ENCODE measurements around the gene PARVA.
"Not testable (repeated sequence)": the region's sequence is repeated elsewhere in the genome, so short reads cannot be mapped to it uniquely, and the experiment has no call there.

The PARVA gene

DNA sequence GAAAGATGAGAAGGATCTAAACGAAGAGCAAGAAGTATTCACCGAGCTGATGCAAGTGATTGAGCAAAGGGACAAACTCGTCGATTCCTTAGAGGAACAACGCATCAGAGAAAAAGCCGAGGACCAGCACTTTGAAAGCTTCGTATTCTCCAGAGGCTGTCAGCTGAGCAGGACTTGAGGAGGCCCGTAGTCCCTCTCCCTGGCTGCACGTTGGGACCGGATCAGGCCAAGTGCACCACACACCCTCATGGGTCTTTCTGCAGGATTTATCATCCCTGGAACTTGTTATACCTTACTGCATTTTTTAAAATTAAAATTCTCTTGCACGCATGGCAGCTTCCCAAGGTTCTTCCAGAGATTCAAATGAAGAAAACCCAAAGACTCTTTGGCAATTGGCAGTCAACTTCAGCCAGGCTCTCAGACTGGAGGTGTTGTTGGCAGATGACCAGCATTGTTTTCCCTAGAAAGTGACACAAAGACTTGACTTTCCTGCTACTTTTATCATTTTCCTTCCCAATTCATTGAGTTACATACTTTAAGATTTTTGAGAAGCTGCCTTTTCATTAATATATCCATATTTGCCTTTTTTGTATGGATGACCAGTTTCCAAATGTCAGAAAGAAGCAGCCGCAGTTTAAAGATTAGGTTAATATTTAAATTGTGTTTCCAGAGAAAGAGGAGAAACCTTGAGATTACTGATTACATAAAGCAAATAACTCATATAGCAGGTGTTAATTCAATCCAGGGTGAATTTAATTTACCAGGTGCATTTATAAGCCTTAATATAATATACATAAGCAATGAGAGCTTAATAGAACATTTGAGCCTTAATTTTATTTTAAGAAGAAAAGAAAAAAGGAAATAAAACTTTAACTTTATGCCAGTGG is 18.8 kb upstream of the PARVA start:
- H3K27ac ChIP-seq (ENCODE audit: low read length) = no peak overlapping the region
- no peak overlapping the region for H3K4me3 ChIP-seq (ENCODE audit: low read length)

DNA sequence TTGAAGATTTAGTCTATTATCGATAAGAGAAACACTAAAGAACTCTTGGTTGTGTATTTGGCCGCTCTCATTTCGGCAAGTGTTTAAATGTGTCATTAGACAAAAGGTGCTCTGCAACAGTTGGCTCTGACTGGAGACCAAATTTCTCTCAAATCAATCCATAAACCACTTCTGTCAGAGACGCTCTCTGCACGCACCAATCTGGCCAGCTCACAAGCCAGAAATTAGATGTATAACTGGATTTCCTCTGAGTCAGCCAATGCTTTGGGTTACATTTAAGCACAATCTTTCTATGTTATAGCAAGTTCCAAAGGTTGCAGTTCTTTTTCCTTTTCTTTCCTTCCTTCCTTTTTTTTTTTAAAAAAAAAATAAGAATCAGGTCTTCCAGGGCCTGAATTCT is 17.6 kb upstream of the PARVA start:
- Histone ChIP-seq H3K4me3 (ENCODE audit: low read length) (no peak overlapping the region), H3K36me3 (ENCODE audit: insufficient read depth, low read depth, low read length) (no peaks in the 10 kb centered on the region), H3K9ac (ENCODE audit: low read depth, low read length) (no peak overlapping the region), H3K27me3 (ENCODE audit: insufficient read depth, low read length) (no peaks in the 10 kb centered on the region), H3K27ac (ENCODE audit: low read length) (no peak overlapping the region), H3K9me3 (ENCODE audit: insufficient read depth, low read depth, low read length) (no peaks in the 10 kb centered on the region), H3K4me1 (ENCODE audit: insufficient read depth, low read length) (no peaks in the 10 kb centered on the region; the same call in 1 of the 2 replicates)

More for the DNA sequence above, 18.8 kb upstream of the PARVA start:
- H3K27me3 ChIP-seq (ENCODE audit: insufficient read depth, low read length) = no peaks in the 10 kb centered on the region
- H3K4me1 ChIP-seq (ENCODE audit: insufficient read depth, low read length) = no peaks in the 10 kb centered on the region; the same call in 1 of the 2 replicates
- no peaks in the 10 kb centered on the region for H3K9me3 ChIP-seq (ENCODE audit: insufficient read depth, low read depth, low read length)
- H3K36me3 ChIP-seq (ENCODE audit: insufficient read depth, low read depth, low read length) = no peaks in the 10 kb centered on the region
- no peak overlapping the region for H3K9ac ChIP-seq (ENCODE audit: low read depth, low read length)

DNA sequence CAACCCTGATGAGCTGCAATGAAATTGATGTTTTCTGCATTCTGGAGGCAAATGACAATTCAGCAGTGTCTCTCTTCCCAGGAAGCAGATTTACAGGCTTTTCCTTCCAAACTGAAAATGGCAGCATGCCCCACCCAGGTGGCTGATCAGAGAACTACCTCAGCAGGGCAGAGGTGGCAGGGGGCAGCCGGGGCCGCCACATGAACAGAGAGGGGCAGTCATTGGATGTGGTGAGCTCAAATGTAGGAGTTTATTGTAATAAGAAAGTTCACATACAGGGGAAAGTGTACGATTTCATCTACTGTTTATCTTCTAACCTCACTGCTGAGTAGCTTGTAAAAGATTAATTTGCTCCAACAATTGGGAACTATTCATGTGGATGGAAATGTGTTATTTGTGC is 15.7 kb upstream of the PARVA start:
- H3K4me1 ChIP-seq (ENCODE audit: insufficient read depth, low read length) = peaks cover 3% of the 10 kb centered on the region; the same call in 1 of the 2 replicates
- H3K27ac ChIP-seq (ENCODE audit: low read length) = no peak overlapping the region
- no peak overlapping the region for H3K4me3 ChIP-seq (ENCODE audit: low read length)
- H3K36me3 ChIP-seq (ENCODE audit: insufficient read depth, low read depth, low read length) = no peaks in the 10 kb centered on the region
- no peaks in the 10 kb centered on the region for H3K27me3 ChIP-seq (ENCODE audit: insufficient read depth, low read length)
- no peak overlapping the region for H3K9ac ChIP-seq (ENCODE audit: low read depth, low read length)
- H3K9me3 ChIP-seq (ENCODE audit: insufficient read depth, low read depth, low read length) = no peaks in the 10 kb centered on the region

DNA sequence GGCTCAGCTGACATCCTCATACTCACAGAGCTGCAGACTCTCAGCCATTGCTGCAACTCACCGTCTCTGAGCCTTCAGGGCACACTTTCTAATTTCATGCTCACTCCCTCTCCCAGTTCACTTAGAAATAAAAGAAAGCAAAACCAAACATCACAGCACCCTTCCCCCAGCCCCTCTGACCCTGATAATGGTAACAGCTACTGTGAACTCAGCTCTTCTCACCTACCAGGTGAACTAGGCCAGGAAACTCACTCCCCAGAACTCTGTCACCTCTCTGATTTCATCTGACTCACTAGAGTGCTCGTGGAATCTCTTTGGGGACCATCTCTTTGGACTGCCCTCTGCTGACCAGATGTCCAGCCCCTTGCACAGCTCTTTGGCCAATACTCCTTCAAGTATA is 14.5 kb upstream of the PARVA start:
- Histone ChIP-seq H3K36me3 (ENCODE audit: insufficient read depth, low read depth, low read length) (no peaks in the 10 kb centered on the region), H3K4me3 (ENCODE audit: low read length) (no peak overlapping the region), H3K4me1 (ENCODE audit: insufficient read depth, low read length) (peaks cover 5% of the 10 kb centered on the region; the same call in 1 of the 2 replicates), H3K9me3 (ENCODE audit: insufficient read depth, low read depth, low read length) (no peaks in the 10 kb centered on the region), H3K9ac (ENCODE audit: low read depth, low read length) (no peak overlapping the region), H3K27me3 (ENCODE audit: insufficient read depth, low read length) (no peaks in the 10 kb centered on the region), H3K27ac (ENCODE audit: low read length) (no peak overlapping the region)

DNA sequence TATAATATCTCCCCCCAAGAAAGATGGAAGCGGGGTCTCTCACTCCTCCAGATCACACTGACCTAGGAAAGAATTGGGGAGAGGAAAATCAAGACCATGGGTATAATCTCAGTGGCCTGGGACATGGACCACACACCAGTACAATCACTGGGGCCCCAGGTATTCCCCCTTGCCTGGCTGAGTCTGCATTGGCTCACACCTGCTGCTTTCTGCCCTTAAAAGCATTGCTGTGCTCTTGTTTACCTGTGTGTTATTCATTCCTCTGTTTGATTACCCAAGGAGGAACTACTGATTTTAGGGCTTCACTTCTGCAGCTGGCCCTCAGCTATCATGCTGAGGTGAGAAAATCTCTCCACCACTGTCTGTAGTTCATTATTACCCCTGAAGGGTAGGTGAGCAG is 14.0 kb upstream of the PARVA start:
- peaks cover 5% of the 10 kb centered on the region; the same call in 1 of the 2 replicates for H3K4me1 ChIP-seq (ENCODE audit: insufficient read depth, low read length)
- no peak overlapping the region for H3K4me3 ChIP-seq (ENCODE audit: low read length)
- H3K27ac ChIP-seq (ENCODE audit: low read length) = no peak overlapping the region
- H3K9me3 ChIP-seq (ENCODE audit: insufficient read depth, low read depth, low read length) = no peaks in the 10 kb centered on the region
- no peaks in the 10 kb centered on the region for H3K27me3 ChIP-seq (ENCODE audit: insufficient read depth, low read length)
- H3K36me3 ChIP-seq (ENCODE audit: insufficient read depth, low read depth, low read length) = no peaks in the 10 kb centered on the region
- H3K9ac ChIP-seq (ENCODE audit: low read depth, low read length) = no peak overlapping the region

DNA sequence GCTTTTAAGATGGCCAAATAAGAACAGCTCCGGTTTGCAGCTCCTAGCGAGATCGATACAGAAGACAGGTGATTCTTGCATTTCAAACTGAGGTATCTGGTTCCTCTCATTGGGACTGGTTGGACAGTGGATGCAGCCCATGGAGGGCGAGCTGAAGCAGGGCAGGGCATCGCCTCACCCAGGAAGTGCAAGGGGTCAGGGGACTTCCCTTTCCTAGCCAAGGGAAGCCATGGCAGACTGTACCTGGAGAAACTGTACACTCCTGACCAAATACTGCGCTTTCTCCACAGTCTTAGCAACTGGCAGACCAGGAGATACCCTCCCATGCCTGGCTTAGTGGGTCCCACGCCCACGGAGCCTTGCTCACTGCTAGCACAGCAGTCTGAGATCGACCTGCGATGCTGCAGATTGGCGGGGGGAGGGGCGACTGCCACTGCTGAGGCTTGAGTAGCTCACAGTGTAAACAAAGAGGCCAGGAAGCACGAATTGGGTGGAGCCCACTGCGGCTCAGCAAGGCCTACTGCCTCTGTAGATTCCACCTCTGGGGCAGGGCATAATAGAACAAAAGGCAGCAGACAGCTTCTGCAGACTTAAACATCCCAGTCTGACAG is 11.3 kb upstream of the PARVA start:
- not testable (repeated sequence) for H3K27me3 ChIP-seq (ENCODE audit: insufficient read depth, low read length); H3K9ac ChIP-seq (ENCODE audit: low read depth, low read length); H3K27ac ChIP-seq (ENCODE audit: low read length); H3K36me3 ChIP-seq (ENCODE audit: insufficient read depth, low read depth, low read length); H3K4me1 ChIP-seq (ENCODE audit: insufficient read depth, low read length); H3K9me3 ChIP-seq (ENCODE audit: insufficient read depth, low read depth, low read length)
- peak overlapping the region; percentile 45; the same call in 1 of the 2 replicates for H3K4me3 ChIP-seq (ENCODE audit: low read length)

DNA sequence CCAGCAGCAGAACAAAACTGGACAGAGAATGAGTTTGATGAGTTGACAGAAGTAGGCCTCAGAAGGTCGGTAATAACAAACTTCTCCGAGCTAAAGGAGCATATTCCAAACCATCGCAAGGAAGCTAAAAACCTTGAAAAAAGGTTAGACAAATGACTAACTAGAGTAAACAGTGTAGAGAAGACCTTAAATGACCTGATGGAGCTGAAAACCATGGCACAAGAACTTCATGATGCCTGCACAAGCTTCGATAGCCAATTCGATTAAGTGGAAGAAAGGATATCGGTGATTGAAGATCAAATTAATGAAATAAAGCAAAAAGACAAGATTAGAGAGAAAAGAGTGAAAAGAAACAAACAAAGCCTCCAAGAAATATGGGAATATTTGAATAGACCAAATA is 10.3 kb upstream of the PARVA start:
- H3K27ac ChIP-seq (ENCODE audit: low read length); H3K9ac ChIP-seq (ENCODE audit: low read depth, low read length); H3K4me1 ChIP-seq (ENCODE audit: insufficient read depth, low read length); H3K4me3 ChIP-seq (ENCODE audit: low read length); H3K36me3 ChIP-seq (ENCODE audit: insufficient read depth, low read depth, low read length); H3K27me3 ChIP-seq (ENCODE audit: insufficient read depth, low read length); H3K9me3 ChIP-seq (ENCODE audit: insufficient read depth, low read depth, low read length): not testable (repeated sequence)

DNA sequence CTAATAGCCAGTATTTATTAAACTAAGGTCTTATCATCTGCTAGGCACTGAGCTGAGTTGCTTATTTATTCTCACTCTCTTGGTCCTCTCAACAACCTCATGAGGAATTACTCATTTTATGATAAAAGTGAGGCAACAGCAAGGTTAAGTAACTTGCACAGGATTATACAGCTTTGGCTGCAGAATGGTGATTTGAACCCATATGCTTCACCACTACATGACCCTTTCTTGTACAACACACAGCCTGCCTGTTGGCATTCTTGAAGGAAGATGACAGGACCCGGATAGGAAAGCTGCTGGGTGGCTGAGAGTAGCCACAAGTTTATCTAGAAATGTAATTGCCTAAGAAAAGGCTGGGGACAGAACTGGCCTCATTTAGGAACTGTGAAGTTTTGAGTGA is 5.3 kb upstream of the PARVA start:
- H3K9me3 ChIP-seq (ENCODE audit: insufficient read depth, low read depth, low read length) = no peaks in the 10 kb centered on the region
- no peak overlapping the region for H3K27ac ChIP-seq (ENCODE audit: low read length)
- no peak overlapping the region for H3K4me3 ChIP-seq (ENCODE audit: low read length)
- H3K9ac ChIP-seq (ENCODE audit: low read depth, low read length) = no peak overlapping the region
- H3K4me1 ChIP-seq (ENCODE audit: insufficient read depth, low read length) = peaks cover 8% of the 10 kb centered on the region; the same call in 1 of the 2 replicates
- peaks cover 22% of the 10 kb centered on the region for H3K27me3 ChIP-seq (ENCODE audit: insufficient read depth, low read length)
- H3K36me3 ChIP-seq (ENCODE audit: insufficient read depth, low read depth, low read length) = no peaks in the 10 kb centered on the region

DNA sequence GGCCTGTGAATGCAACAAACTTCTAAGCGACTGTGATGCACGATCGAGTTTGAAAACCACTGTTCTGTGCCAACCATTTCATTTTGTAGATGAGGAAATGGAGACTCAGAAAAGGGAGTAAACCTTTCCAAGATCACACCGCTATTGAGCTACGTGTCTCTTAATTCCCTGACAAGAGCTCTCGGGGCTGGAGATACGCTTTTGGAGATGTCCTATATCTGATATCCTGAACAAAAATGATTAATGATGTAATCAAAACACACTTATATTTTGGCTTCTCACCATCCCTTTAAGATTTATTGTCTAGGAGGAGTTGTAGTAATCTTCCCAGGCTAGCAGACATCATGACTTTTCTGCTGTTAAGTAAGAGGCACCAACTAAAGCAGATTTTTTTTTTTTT is 1.7 kb upstream of the PARVA start:
- Histone ChIP-seq H3K4me1 (ENCODE audit: insufficient read depth, low read length) (peaks cover 8% of the 10 kb centered on the region; the same call in 1 of the 2 replicates), H3K9ac (ENCODE audit: low read depth, low read length) (no peak overlapping the region), H3K27ac (ENCODE audit: low read length) (no peak overlapping the region), H3K36me3 (ENCODE audit: insufficient read depth, low read depth, low read length) (no peaks in the 10 kb centered on the region), H3K9me3 (ENCODE audit: insufficient read depth, low read depth, low read length) (no peaks in the 10 kb centered on the region), H3K4me3 (ENCODE audit: low read length) (no peak overlapping the region), H3K27me3 (ENCODE audit: insufficient read depth, low read length) (peaks cover 23% of the 10 kb centered on the region)

DNA sequence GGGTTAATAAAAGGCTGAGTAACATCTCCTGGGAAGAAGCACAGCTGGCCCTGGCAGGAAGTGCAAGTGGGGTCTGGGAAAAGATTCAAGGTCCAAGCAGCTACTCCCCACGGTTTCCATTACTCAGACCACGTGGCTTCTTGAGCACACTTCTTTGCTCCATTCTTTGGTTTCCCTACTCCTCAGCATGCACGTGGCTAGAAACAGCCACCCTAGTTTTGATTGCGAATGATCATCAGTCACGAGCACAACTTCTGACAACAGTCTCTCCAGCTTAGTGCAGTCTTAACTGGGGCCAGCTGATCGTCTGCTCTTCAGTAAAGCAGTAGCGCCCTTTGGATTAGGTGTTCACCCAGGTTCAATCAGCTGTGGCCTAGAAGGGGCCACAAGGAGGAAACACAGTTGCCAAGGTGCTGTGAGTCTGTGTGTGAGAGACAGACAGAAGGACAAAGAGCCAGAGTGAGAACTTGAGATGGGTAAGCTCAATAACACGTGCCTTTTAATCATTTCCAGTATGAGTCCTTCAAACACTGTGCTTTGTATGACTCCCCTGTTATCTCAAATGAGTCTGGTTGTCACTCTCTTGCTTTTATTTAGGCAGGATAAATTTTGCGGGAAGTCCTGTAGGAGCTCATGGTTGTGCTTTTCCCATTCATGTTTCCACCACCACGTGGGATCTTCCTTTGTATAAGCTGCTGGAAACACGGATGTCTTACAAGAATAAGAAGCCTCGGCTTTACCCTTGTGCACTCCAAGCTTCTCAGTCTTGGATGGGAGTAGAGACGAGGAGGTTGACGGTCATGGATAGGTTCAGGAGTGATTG is 901 bp upstream of the PARVA start:
- Histone ChIP-seq H3K27ac (ENCODE audit: low read length) (no peak overlapping the region), H3K4me3 (ENCODE audit: low read length) (peak overlapping the region; percentile 94), H3K36me3 (ENCODE audit: insufficient read depth, low read depth, low read length) (no peaks in the 10 kb centered on the region), H3K9ac (ENCODE audit: low read depth, low read length) (peak overlapping the region; percentile 82; the same call in 1 of the 2 replicates), H3K27me3 (ENCODE audit: insufficient read depth, low read length) (peaks cover 23% of the 10 kb centered on the region), H3K9me3 (ENCODE audit: insufficient read depth, low read depth, low read length) (no peaks in the 10 kb centered on the region), H3K4me1 (ENCODE audit: insufficient read depth, low read length) (peaks cover 8% of the 10 kb centered on the region; the same call in 1 of the 2 replicates)

DNA sequence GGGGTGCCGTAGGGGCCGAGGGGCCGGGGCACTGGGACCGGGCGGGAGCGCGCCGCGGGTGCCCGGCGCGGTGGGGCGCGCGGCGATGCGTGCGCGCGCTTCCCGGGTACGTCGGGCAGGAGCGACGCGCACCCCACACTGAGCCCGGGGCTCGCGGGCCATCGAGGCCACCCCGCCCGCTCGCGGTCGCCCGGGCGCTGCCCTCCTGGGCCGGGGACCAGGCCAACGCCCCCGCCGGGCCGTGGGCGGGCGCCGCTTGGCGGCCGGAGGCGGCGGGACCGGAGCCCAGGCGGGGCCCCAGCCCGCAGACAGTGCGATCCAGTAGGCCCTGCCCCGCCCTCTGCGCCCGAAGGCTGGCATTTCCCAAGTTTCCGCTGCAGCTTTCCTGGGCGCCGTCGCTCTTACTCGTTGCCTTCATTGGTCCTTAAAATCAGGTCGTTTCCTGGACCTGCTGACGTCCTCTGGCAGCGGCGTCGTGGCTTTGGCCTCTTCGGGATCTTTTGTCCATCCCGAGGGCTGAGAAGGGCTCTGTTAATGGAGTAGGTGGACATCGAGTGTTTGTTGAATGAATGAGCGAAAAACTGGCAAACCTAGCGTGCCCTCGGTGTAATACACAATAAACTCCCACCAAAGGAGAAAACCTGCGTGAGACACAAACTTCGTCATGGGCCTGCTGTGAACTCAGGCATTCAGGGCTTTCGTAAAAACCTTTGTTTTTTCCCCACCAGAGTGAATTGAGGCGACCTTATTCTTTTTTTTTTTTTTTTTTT is 638 bp downstream of the PARVA start:
- Histone ChIP-seq H3K9ac (ENCODE audit: low read depth, low read length) (peak overlapping the region; percentile 87), H3K4me1 (ENCODE audit: insufficient read depth, low read length) (peaks cover 8% of the 10 kb centered on the region; the same call in 1 of the 2 replicates), H3K36me3 (ENCODE audit: insufficient read depth, low read depth, low read length) (no peaks in the 10 kb centered on the region), H3K9me3 (ENCODE audit: insufficient read depth, low read depth, low read length) (no peaks in the 10 kb centered on the region), H3K27ac (ENCODE audit: low read length) (peak overlapping the region; percentile 68), H3K4me3 (ENCODE audit: low read length) (peak overlapping the region; percentile 94), H3K27me3 (ENCODE audit: insufficient read depth, low read length) (peaks cover 23% of the 10 kb centered on the region)
